ENCODE results near the gene SCAI. TPM values are rescaled to one million over a fixed set of nuclear protein-coding genes. Genes with fewer than 3 reads are reported as not detected.

The SCAI gene
- polyA plus RNA-seq, 1 donor, result 6.9 TPM

DNA sequence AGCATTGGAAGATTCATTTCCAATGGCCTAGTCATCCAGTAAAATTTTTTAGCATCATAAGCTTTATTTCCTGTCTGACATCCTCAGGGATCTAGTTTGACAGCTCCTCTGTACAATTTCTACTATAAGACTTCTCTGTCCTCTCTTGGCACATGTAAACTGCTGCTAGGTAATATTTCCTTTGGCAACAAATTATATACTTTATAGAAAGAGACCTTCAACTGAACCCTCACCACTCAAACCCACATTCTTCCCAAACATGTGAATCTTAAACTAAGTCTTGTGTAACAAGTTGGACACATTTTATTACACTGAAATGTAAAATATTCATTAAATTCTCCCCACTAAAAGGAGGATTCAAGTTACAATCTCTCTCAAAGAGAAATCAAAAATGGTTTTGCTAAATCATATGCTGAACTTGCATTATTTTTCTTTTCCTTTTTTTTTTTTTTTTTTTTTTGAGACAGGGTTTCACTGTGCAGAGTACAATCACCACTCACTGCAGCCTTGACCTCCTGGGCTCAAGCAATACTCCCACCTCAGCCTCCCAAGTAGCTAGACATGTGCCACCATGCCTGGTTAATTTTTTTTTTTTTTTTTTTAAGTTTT lies 36.9 kb downstream of the SCAI start:
- no peaks in the 10 kb centered on the region for H3K4me1 ChIP-seq (ENCODE audit: control insufficient read depth, insufficient read depth, low read length)
- peaks cover 11% of the 10 kb centered on the region for H3K9me3 ChIP-seq (ENCODE audit: control insufficient read depth, low read depth, low read length)
- no peaks in the 10 kb centered on the region for H3K27me3 ChIP-seq (ENCODE audit: control insufficient read depth, insufficient read depth, low read length)
- H3K4me3 ChIP-seq (ENCODE audit: low read length), result no peak overlapping the region
- DNase-seq, result no peak
- no peak overlapping the region for H3K27ac ChIP-seq (ENCODE audit: low read length)
- no peaks in the 10 kb centered on the region for H3K36me3 ChIP-seq (ENCODE audit: control insufficient read depth, insufficient read depth, low read length)

DNA sequence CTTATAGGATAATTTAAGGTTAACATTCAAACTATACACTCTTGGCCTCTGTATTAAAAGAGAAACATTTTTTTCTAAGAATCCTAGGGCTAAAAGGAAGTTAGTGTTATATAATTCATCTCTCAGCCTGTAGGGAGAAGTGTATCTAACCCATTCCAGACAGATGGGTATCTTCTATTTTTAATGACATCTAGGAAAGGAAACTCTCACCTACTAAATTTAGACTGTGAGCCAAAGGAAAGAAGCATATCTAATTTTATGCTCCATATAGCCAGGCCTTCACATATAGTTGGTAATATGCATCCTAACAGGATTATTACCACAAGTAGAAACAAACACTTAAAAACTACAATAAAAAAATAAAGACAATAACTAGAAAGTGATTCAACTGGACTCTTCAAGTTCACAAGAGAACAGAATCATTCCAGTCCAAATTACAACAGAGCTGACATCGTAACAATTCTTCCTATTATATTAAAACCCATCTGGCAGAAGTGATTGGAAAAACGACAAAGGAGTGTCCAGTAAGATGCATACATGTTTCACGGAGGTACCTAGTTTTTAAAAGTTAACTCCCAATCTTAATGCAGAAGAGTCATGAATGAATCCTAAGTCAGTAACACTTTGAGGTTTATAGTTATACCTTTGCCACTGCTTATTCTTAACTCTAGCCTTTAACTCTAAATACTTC lies 39.4 kb downstream of the SCAI start:
- DNase-seq, result no peak
- H3K27me3 ChIP-seq (ENCODE audit: control insufficient read depth, insufficient read depth, low read length), result no peaks in the 10 kb centered on the region
- H3K36me3 ChIP-seq (ENCODE audit: control insufficient read depth, insufficient read depth, low read length), result no peaks in the 10 kb centered on the region
- no peaks in the 10 kb centered on the region for H3K4me1 ChIP-seq (ENCODE audit: control insufficient read depth, insufficient read depth, low read length)
- H3K27ac ChIP-seq (ENCODE audit: low read length), result no peak overlapping the region
- H3K4me3 ChIP-seq (ENCODE audit: low read length), result no peak overlapping the region
- 80% methylated on average over 1 of the region's 3 CpGs for WGBS (ENCODE audit: insufficient coverage, low lambda C conversion rate)
- H3K9me3 ChIP-seq (ENCODE audit: control insufficient read depth, low read depth, low read length), result peaks cover 11% of the 10 kb centered on the region

DNA sequence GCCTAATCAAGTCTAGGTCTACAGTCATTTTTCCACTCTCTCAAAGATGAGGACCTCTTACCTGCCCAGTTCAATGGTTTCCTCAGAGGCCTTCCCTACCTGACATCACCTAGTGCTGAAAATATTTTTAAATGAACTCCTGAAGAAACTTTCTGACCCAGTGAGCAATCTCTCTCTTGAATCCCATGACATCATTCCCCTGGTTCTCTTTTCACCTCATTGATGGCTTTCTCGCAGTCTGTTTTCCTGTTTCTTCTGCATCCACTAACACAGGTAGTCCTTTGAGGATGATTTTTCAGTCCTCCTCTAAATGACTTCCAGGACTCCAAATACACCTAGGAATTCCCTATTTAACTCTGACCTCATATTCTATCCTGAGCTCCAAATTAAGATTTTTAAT lies 40.3 kb downstream of the SCAI start:
- DNase-seq, result no peak
- H3K27me3 ChIP-seq (ENCODE audit: control insufficient read depth, insufficient read depth, low read length), result no peaks in the 10 kb centered on the region
- 100% methylated on average over 1 of the region's 1 CpG for WGBS (ENCODE audit: insufficient coverage, low lambda C conversion rate)
- H3K4me1 ChIP-seq (ENCODE audit: control insufficient read depth, insufficient read depth, low read length), result no peaks in the 10 kb centered on the region
- no peaks in the 10 kb centered on the region for H3K36me3 ChIP-seq (ENCODE audit: control insufficient read depth, insufficient read depth, low read length)
- no peak overlapping the region for H3K27ac ChIP-seq (ENCODE audit: low read length)
- H3K9me3 ChIP-seq (ENCODE audit: control insufficient read depth, low read depth, low read length), result peaks cover 6% of the 10 kb centered on the region
- no peak overlapping the region for H3K4me3 ChIP-seq (ENCODE audit: low read length)

DNA sequence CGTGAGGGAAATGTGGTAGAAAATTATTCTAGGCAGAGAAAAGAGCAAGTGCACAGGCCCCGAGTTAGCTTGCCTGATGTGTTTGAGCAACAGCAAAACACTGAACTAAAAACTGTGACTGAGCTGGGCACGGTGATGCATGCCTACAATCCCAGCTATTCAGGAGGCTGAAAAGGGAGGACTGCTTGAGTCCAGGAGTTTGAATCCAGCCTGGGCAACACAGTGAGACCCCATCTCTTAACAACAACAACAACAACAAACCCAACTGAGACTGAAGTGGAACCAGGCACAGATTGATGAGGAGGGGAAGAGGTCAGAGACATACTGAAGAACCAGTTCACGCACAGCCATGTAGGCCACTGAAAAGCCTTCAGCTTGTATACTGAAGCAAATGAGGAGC lies 42.5 kb downstream of the SCAI start:
- H3K4me3 ChIP-seq (ENCODE audit: low read length), result no peak overlapping the region
- H3K36me3 ChIP-seq (ENCODE audit: control insufficient read depth, insufficient read depth, low read length), result no peaks in the 10 kb centered on the region
- H3K27me3 ChIP-seq (ENCODE audit: control insufficient read depth, insufficient read depth, low read length), result no peaks in the 10 kb centered on the region
- H3K9me3 ChIP-seq (ENCODE audit: control insufficient read depth, low read depth, low read length), result no peaks in the 10 kb centered on the region
- no peaks in the 10 kb centered on the region for H3K4me1 ChIP-seq (ENCODE audit: control insufficient read depth, insufficient read depth, low read length)
- WGBS (ENCODE audit: insufficient coverage, low lambda C conversion rate), result 86% methylated on average over 2 of the region's 4 CpGs
- H3K27ac ChIP-seq (ENCODE audit: low read length), result no peak overlapping the region
- DNase-seq, result no peak

GRCh38 chr9:125099816-125100215 lies 43.5 kb downstream of the SCAI start:
- no peak for DNase-seq
- Histone ChIP-seq H3K27me3 (ENCODE audit: control insufficient read depth, insufficient read depth, low read length) (no peaks in the 10 kb centered on the region), H3K9me3 (ENCODE audit: control insufficient read depth, low read depth, low read length) (no peaks in the 10 kb centered on the region), H3K27ac (ENCODE audit: low read length) (no peak overlapping the region), H3K4me1 (ENCODE audit: control insufficient read depth, insufficient read depth, low read length) (no peaks in the 10 kb centered on the region), H3K4me3 (ENCODE audit: low read length) (no peak overlapping the region), H3K36me3 (ENCODE audit: control insufficient read depth, insufficient read depth, low read length) (no peaks in the 10 kb centered on the region)
- WGBS (ENCODE audit: insufficient coverage, low lambda C conversion rate), result no CpG with 5 or more reads among the region's 3 CpGs

DNA sequence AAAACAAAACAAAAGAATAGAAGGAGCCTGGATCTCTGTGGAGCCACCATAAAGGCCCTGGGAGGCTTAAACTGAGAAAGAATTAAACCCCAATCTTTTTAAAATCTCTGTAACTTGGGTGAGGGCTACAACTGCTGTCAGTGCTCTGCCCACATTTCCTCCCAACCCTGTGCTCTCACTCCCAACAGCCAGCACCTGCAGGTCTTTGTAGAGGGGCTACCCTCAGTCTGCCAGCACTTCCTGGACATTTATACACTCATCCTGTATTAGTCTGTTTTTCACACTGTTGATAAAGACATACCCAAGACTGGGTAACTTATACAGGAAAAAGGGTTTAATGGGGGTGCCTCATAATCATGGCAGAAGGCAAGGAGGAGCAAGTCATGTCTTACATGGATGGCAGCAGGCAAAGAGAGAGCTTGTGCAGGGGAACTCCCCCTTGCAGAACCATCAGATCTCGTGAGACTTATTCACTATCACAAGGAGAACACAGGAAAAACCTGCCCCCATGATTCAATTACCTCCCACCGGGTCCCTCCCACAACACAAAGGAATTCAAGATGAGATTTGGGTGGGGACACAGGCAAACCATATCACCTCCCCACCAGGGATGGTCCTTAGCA lies 47.4 kb downstream of the SCAI start:
- H3K4me3 ChIP-seq (ENCODE audit: low read length), result no peak overlapping the region
- no peak for DNase-seq
- H3K9me3 ChIP-seq (ENCODE audit: control insufficient read depth, low read depth, low read length), result no peaks in the 10 kb centered on the region
- H3K27me3 ChIP-seq (ENCODE audit: control insufficient read depth, insufficient read depth, low read length), result no peaks in the 10 kb centered on the region
- H3K4me1 ChIP-seq (ENCODE audit: control insufficient read depth, insufficient read depth, low read length), result no peaks in the 10 kb centered on the region
- H3K36me3 ChIP-seq (ENCODE audit: control insufficient read depth, insufficient read depth, low read length), result no peaks in the 10 kb centered on the region
- WGBS (ENCODE audit: insufficient coverage, low lambda C conversion rate), result no CpG with 5 or more reads among the region's 2 CpGs
- H3K27ac ChIP-seq (ENCODE audit: low read length), result no peak overlapping the region

DNA sequence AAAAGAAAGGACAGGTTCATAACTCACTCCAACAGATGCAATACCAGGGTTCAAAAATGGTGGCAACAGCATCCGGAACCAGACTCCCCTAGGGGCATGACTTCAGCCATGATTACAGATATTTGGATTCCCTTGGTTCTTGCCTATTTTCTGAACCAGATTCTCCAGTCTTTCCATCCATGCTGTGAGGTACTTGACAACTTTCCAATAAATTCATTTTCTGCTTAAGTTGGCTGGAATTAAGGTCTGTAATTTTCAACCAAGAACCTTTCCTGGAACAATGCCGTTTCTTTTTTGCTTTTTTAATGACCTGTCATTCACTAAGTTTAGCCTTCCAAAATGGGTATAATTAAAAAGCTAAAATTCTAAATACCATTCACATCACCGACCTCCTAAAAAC lies 52.2 kb downstream of the SCAI start:
- Histone ChIP-seq H3K27ac (ENCODE audit: low read length) (no peak overlapping the region), H3K4me1 (ENCODE audit: control insufficient read depth, insufficient read depth, low read length) (no peaks in the 10 kb centered on the region), H3K9me3 (ENCODE audit: control insufficient read depth, low read depth, low read length) (no peaks in the 10 kb centered on the region), H3K27me3 (ENCODE audit: control insufficient read depth, insufficient read depth, low read length) (no peaks in the 10 kb centered on the region), H3K36me3 (ENCODE audit: control insufficient read depth, insufficient read depth, low read length) (no peaks in the 10 kb centered on the region), H3K4me3 (ENCODE audit: low read length) (no peak overlapping the region)
- 75% methylated on average over 1 of the region's 3 CpGs for WGBS (ENCODE audit: insufficient coverage, low lambda C conversion rate)
- DNase-seq, result no peak

GRCh38 chr9:125089331-125089730 lies 54.0 kb downstream of the SCAI start:
- DNase-seq, result no peak
- Histone ChIP-seq H3K27ac (ENCODE audit: low read length) (no peak overlapping the region), H3K4me1 (ENCODE audit: control insufficient read depth, insufficient read depth, low read length) (no peaks in the 10 kb centered on the region), H3K4me3 (ENCODE audit: low read length) (no peak overlapping the region), H3K36me3 (ENCODE audit: control insufficient read depth, insufficient read depth, low read length) (no peaks in the 10 kb centered on the region), H3K27me3 (ENCODE audit: control insufficient read depth, insufficient read depth, low read length) (no peaks in the 10 kb centered on the region), H3K9me3 (ENCODE audit: control insufficient read depth, low read depth, low read length) (no peaks in the 10 kb centered on the region)

DNA sequence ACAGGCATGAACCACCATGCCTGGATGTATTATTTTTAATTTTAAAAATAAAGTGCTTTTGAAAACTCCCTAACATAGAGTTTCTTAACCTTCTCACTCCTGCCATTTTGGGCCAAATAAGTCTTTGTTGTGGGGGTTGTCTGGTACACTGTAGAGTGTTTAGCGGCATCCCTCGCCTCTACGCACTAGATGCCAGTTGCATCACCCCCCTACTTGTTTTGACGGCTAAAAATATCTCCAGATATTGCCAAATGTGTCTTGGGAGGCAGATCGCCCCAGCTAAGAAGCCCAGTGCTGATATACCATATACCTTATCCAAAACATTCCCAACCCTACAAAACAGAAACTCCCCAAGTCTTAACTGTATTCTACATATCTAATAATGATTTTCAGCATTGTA lies 54.6 kb downstream of the SCAI start:
- Histone ChIP-seq H3K36me3 (ENCODE audit: control insufficient read depth, insufficient read depth, low read length) (no peaks in the 10 kb centered on the region), H3K4me3 (ENCODE audit: low read length) (no peak overlapping the region), H3K4me1 (ENCODE audit: control insufficient read depth, insufficient read depth, low read length) (no peaks in the 10 kb centered on the region), H3K27ac (ENCODE audit: low read length) (no peak overlapping the region), H3K27me3 (ENCODE audit: control insufficient read depth, insufficient read depth, low read length) (no peaks in the 10 kb centered on the region), H3K9me3 (ENCODE audit: control insufficient read depth, low read depth, low read length) (no peaks in the 10 kb centered on the region)
- DNase-seq, result no peak
- no CpG with 5 or more reads among the region's 5 CpGs for whole genome bisulfite sequencing (ENCODE audit: insufficient coverage, low lambda C conversion rate)

DNA sequence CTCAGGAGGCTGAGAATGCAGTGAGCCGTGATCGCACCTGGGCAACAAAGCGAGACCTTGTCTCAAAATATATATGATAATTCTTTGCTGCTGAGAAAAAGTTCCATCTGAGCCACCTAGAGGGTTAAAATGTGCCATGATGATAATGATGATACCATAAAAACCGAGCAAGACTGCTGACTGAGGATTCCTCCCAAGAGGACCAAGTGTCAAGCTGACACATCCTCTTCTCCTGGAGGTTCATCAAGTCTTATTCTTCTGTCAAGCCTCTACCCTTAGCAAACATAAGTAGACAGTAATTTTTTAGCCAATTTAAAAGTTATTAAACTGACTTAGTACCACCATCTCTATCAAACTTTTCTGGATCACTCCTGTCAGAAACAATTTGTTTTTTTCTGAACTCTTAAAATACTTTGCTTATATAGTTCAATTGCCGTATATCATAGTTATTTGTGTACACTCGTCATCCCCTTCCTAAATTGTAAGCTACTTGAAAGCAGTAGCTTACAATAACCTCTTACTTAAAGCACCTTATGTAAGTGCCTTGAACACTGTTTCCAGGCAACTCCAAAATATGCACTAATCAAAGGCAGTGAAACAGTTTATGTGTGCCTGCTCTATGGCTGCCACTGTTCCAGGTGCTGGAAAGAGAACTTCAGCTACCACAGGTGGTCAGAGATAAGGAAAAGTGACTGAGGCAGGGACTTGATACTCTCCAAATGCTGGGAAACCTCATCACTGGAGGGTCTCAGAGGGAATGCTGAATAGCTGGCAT lies 57.4 kb downstream of the SCAI start:
- no CpG with 5 or more reads among the region's 6 CpGs for WGBS (ENCODE audit: insufficient coverage, low lambda C conversion rate)
- Histone ChIP-seq H3K9me3 (ENCODE audit: control insufficient read depth, low read depth, low read length) (peaks cover 8% of the 10 kb centered on the region), H3K36me3 (ENCODE audit: control insufficient read depth, insufficient read depth, low read length) (no peaks in the 10 kb centered on the region), H3K4me1 (ENCODE audit: control insufficient read depth, insufficient read depth, low read length) (no peaks in the 10 kb centered on the region), H3K4me3 (ENCODE audit: low read length) (no peak overlapping the region), H3K27ac (ENCODE audit: low read length) (no peak overlapping the region), H3K27me3 (ENCODE audit: control insufficient read depth, insufficient read depth, low read length) (no peaks in the 10 kb centered on the region)
- DNase-seq, result no peak
